HG03097 (cell line): ENCODE data around the gene DNAI7.

Source experiments
- ATAC-seq: cut with Tn5 transposase; IDR thresholded peaks from one replicate; pipeline ENCODE4 v1.9.1; 2021; ENCODE audit not compliant: unreplicated experiment, low FRiP score

Gene DNAI7

DNA sequence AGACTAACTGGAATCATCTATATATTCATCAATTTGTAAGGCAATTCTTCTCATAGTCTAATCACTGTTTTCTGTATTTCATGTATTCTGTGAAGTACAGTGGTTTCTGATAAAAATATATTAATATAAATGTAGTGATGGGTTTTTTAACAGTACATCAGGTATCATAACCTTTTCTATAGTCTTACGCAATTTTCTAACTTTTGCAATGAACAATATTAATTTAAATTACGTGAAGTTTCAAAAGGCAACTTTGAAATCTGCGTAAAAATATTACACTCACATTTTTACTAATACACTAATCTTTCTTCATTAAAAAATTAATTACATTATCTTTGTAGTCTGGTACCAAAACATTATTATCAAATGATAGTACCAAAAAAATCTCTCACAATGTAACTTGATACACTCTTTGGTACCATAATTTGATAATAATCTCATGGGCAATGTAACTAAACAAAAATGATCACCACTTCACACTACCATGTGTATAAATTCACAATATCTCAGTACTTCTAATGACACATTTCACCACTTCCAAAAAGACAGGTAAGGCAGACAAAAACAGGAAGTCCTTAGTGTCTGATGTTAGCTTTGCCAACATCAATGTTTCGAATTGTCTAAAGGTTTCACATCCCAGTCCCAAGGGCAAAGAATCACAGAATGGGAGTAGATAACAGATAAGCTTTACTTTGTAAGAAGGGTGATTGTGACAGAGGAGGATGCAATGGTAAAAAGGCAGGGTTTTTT is 8.7 kb downstream of the DNAI7 start:
- ATAC-seq, result no peak

DNA sequence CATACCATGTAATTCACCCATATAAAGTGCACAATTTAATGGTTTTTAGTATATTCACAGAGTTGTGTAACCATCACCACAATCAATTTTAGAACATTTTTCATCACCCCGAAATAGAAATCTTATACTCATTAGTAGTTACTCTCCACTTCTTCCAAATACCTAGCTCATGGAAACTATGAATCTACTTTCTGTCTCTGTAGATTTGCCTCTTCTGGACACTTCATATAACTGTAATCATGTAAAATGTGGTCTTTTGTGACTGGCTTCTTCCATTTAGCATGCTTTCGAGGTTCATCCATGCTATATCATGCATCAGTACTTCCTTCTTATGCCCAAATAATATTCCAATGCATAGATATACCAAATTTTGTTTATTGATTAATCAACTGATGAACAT is 10.8 kb downstream of the DNAI7 start:
- no peak for ATAC-seq

DNA sequence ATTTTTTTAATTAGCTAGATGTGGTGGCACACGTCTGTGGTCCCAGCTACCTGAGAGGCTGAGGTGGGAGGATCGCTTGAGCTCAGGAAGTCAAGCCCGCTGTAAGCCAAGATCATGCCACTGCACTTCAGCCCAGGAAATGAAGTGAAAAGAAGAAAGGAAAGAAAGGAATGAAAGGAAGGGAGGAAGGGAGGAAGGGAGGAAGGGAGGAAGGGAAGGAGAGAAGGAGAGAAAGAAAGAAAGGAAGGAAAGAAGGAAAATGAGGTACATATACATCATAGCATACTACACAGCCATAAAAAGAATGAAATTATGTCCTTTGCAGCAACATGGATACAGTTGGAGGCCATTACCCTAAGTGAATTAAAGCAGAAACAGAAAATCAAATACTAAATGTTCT is 12.2 kb downstream of the DNAI7 start:
- ATAC-seq, result no peak

DNA sequence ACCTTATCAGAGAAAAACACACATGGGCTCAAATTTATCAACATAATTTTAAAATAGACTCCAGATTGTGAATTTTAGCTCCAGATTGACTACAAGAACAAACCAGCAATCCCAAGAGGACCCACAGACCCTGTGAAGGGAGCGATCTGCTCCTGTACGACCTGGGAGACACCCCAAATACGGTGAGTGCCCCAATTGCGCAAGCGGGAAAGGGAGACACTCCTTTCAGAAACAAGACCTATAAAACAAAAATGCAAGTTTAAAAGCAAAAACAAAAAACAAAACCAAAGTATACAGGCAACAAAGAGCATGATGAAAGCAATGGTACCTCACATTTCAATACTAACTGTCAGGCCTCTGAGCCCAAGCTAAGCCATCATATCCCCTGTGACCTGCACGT is 32.1 kb downstream of the DNAI7 start:
- ATAC-seq, result no peak

DNA sequence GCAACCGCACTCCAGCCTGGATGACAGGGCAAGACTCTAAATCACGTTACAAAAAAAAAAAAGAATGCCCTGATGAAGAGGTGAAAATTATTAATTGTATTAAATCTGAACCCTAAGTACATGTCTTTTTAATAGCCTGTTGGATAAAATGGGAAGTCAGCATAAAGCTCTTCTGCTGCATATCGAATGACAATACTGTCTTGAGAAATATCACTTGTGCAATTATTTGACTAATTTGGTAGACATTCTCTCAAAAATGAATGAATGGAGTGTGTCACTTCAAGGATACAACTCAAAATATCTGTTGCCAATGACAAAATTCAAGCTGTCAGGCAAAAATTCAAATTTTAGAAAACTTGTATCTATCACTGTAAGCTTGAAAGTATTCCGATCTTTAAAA is 38.9 kb downstream of the DNAI7 start:
- no peak for ATAC-seq

DNA sequence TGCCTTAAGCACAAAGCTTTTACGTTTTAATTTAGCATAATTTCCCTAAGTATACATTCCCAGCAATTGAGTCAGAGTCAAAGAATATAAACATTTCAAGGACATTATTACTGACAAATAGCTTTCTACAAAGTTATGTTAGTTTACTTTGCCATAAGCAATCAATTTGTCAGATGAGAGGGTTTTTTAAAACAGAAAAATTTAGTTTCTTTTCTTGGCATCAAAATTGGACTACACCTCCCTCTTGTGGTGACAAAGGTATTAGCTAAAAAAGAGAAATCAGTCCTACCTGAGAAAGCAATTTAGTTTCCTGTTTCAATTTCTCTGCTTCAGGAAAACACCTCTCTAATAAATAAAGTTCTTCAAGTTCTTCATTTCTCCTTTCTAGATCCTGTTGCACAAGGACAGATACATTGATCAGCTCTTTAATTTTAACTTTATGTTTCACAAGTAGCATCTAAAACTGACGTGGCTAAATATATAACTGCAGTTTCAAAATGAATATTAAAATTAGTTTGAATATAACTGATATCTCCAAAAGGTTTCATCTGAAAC is 39.9 kb downstream of the DNAI7 start:
- ATAC-seq, result no peak

DNA sequence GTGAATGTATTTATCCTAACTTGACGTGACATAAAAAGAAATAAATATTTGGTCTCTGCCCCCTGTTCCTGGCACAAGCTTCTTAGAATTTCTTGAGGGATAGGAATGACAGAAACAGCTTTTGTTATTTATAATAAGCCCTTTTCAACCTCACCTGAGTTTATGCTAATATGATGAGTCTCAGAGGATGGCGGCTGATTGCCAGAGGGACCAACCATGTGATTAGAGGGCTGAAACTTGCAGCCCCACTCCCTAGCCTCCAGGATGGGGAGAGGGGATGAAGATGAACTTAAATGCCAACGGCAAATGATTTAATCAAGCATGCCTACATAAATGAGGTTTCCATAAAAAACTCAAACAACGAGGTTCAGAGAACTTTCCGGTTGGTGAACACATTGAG is 42.9 kb downstream of the DNAI7 start:
- no peak for ATAC-seq

DNA sequence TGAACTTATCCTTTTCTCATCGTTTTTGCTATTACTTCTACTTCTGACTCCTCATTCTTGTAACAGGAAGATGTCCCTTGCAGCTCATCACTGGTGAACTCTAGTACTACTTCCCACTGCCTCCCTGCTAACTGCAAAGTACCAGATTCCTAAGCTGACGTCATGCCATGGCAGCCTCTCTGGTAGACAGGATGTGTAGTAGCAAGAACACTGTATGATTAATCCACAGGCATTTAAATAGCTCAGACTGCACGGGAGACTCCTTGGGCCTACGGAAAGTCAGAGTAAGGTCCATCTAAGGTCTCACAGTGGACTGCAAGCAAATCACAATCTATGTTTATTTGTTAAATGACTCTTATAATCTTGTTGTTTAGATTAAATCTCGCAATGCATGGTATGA is 43.5 kb downstream of the DNAI7 start:
- ATAC-seq, result no peak

DNA sequence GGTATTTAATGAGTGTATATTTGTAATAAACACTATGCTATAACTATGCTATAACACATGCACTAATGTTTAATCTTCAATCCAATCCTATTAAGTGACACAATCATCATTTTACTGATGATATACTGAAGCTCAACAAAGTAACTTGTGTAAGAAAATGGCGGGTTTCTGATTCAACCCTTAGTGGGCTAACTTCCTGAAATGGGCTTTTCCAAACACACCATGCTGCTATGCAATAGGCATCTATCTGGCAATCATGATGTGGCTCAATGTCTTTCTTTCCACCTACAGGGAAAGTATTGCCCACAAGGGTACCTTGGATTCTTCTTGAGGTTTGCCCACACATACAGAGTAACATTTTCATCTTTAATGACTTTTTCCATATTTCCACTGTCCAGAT is 48.3 kb downstream of the DNAI7 start:
- ATAC-seq, result no peak

DNA sequence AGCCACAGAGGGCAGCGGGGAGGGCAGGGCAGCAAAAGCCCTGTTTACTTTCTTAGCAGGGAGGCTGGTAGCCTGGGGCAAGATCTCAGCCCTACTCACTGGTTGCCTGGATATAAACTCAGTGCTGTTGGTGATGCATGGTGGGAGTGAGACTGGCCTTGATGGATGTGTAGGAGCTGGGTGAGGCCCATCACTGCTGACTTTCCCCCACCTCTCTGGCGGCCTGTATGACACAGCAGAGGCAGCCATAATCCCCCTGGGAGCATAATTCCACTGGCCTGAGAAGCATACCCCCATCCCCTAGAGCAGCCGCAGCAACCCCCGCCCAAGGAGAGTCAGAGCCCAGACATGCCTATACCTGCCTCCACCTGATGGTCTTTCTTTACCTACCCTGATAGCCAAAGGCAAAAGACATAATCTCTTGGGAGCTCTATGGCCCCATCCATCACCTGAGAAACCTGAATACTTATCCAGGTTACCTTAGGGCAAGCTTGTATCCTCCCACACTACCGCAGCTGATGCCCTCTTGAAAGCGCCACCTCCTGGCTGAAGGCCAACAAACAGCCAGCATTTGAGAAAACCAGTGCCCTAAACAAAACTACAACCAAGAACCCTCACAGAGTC is 59.3 kb downstream of the DNAI7 start:
- ATAC-seq, result no peak

DNA sequence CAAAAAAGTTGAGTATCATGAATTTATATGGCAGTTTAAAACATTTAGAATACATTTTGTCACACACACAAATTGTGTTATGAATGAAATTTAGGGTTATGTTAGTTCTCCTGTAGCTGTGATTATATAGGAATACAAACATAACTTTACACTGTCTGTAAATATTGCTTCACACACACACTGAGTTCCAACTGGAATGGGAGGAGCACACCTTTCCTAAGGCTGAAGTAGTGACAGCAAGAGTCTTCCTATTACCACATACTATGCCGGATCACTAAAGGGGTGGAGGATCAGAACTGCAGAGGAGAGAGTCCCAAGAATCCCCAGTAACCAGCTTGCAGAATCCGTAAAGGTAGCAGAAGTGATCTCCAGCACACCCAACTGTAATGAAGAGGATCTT is 63.7 kb downstream of the DNAI7 start:
- no peak for ATAC-seq

DNA sequence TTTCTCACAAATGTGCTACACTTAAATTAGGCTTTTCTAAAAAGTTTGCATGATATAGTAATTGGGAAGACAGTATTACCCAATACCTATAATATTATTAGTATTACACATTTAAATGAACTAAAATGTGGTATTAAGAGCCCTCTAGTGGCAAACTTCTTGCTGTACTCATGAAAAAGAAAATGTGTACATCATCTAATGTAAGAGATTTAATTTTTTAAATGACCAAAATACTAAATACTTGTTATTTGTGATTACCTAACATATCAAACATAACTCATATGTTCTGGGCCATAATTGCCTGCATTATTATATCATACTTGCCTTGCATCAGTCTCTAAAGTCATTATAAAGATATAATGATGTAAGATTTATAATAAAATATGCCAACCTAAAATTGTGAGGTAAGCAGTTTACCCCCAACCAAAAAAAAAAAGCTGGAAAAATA is 64.2 kb downstream of the DNAI7 start:
- ATAC-seq, result no peak

DNA sequence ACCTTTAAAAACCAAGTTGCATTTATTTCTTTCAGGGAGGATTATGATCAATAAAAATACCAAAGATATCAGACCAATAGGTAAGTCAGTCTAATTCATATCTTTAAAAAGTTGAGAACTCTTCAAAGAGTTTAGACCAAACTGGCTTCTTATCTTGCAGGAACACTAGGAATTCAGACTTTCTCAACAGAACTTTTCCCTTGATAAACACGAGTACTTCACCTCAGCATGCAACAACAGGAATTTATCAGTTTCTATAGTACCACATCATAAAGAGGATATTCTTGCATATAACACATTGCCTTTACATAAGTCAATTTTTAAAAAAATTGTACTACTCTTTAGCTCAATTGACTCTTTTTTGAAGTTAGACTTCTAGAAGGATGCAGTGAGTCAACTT is 68.2 kb downstream of the DNAI7 start:
- ATAC-seq, result no peak

DNA sequence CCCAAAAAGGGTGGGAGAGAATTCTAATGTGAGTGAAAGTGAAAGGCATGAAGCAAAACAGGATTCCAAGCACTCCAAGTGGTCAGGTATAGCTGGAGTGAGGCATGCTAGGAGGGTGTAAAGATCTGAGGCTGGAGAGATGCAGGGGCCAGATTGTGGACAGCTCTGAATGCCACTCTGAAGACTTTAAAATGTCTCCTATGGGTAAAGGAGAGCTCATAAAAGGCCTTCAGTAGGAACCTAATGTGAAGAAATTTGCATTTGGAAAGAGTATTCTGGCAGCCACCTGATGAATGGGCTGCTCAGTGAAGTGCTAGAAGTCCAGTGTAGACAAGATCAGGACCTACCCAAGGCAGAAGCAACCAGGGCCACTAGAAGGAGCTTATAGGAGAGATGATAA is 68.9 kb downstream of the DNAI7 start:
- no peak for ATAC-seq

DNA sequence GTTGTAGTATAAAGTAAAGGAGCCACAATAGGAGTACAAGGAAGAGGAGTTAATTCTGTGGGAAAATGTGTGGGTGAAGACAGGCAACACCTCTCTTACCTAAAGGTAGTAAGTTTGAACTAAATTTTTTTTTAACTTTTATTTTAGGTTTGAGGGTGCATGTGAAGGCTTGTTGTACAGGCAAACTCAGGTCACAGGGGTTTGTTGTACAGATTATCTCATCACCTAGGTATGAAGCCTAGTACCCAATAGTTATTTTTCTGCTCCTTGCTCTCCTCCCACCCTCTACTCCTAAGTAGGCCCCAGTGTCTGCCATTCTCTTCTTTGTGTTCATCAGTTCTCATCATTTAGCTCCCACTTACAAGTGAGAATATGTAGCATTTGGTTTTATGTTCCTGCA is 70.5 kb downstream of the DNAI7 start:
- ATAC-seq, result no peak

DNA sequence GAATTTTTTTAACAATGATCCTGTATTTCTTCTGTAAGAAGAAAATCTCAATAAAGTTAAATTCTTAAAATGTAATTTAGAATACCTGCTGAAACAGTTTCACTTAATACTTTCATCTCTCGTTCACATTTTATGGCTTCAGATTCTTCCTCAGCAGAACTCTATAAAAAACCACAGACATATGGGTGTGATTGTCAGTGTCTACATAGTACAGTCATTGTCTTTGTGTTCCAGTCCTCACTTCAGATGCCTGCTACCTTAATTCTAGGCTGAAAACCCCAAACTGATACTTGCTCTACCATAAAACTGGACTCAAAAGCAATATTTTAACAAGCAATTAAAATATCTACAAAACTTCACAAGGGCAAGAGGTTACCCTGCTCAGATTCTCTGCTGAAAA is 71.8 kb downstream of the DNAI7 start:
- ATAC-seq, result no peak

DNA sequence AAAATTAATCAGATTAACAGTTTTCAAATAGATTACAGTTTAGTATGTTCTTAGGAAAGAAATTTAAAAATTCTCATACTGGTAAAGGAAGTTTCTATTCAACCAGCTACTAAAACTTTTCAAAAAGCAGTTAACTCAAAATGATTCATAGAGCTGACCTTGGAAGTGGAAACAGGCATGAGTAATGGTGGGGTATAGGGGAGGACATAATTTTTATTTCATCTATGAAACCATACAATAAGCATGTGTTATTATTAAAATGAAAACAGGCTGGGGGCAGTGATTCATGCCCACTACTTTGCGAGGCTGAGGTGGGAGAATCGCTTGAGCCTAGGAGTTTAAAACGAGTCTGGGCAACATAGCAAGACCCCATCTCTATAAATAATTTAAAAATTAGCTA is 73.0 kb downstream of the DNAI7 start:
- no peak for ATAC-seq

DNA sequence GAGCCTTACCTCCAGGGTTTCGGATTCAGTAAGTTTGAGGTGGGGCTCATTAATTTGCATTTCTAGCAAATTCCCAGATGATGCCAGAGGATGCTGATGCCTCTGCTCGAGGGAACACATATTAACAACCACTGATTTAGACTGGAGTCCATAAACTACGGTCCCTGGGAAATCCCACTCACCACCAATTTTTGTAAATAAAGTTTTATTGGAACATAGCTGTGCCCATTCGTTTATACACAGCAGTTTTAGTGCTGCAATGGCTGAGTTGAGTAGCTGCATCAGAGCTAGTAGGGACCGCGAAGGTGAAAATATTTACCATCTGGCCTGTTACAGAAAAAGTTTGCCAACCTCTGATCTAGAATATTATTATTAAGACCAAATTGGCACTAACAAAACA is 73.8 kb downstream of the DNAI7 start:
- ATAC-seq, result no peak

DNA sequence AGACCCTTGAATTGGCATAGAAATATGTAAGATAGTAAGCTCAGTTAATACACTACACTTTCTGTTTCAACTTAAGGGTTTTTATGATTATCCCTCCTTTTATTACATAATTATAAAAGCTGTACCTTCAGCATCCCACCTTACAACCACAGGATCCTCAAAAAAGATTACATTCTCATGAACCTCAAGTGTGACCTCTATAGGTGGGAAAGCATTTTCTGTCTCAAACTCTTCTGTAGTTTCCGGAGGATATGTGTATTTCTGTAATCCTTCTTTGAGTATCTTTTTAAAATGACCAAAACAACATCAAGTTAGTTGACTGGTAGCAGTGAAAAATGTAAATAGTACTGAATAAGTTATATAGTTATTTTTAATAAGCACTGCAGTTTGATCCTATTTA is 75.9 kb downstream of the DNAI7 start:
- ATAC-seq, result no peak

DNA sequence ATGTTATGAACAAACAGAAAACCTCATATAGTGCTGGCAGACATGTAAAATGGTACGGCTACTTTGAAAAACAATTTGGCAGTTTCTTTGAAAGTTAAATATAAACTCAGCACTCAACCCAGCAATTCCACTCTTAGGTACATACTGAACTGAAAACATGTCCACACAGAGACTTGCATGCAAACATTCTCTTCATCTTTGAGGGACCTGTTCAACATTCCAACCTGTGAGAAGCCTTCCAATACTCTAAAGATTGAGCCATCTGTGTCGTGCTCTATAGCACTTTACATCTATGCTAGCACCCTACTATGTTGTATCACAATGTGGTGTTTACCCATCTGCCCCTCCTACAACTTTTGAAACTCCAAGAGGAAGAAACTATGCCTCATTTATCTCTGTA is 79.3 kb downstream of the DNAI7 start:
- no peak for ATAC-seq

DNA sequence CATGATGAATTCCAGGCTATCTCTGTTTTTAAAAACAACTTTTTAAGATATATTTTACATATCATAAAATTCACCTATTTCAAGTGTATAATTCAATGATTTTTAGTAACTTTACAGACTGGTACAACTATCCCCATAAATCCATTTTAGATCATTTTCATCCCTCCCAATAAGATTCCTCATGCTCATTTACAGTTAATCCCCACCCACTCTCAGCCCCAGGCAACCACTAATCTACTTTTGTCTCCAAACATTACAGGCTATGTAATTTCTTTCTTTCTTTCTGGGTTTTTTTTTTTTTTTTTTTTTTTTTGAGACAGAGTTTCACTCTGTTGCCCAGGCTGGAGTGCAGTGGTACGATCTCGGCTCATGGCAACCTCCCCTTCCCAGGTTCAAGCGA is 81.3 kb downstream of the DNAI7 start:
- no peak for ATAC-seq

DNA sequence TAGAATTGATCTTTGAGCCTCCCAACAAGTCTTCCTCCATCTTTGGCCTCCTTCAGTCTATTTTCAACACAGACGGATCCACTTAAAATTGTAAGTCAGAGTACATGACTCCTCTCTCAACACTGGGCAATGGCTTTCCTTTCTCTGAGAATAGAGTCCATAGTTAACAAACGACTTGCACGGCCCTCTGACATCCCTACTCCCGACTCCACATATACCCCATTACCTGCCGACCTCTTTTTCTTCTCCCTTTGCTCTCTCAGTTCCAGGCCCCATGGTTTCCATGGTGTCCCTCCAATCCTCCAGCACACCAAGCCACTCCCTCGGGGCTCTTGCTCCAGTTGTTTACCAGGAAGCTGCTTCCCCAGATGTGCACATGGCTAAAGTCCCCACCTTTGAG is 84.7 kb downstream of the DNAI7 start:
- ATAC-seq, result no peak
